Activated T-cell treated with anti-CD3 and anti-CD28 coated beads for 1 hour (primary cell): ENCODE data around the gene HPD.
"Not testable (repeated sequence)": the region's sequence is repeated elsewhere in the genome, so short reads cannot be mapped to it uniquely, and the experiment has no call there.

ENCODE experiments used
- DNase-seq: peaks from one replicate; pipeline ENCODE4 v3.0.0-alpha.2; 2020; ENCODE audit warnings: low read depth

Gene HPD

GRCh38 chr12:121858662-121859572, at the start of gene HPD:
TSS of gene HPD (minus strand) at chr12:121858859. CDS start at chr12:121858823, 36 bp downstream.
- no peak for DNase-seq

- DNase-seq = no peak
These were observed 47.1 kb upstream of the HPD start for GRCh38 chr12:121905746-121906145.

- DNase-seq = no peak
These were observed 44.5 kb upstream of the HPD start for GRCh38 chr12:121903202-121903601.

- no peak for DNase-seq
These were observed 40.9 kb upstream of the HPD start for GRCh38 chr12:121899590-121899989.

- DNase-seq = no peak
These were observed 39.6 kb upstream of the HPD start for GRCh38 chr12:121898287-121898686.

- no peak for DNase-seq
These were observed 36.0 kb upstream of the HPD start for GRCh38 chr12:121894633-121895032.

GRCh38 chr12:121893961-121894460, 35.4 kb upstream of the HPD start:
- no peak for DNase-seq

- DNase-seq = no peak
These were observed 34.3 kb upstream of the HPD start for GRCh38 chr12:121892673-121893561.

GRCh38 chr12:121889661-121890060, 31.0 kb upstream of the HPD start:
- not testable (repeated sequence) for DNase-seq

- DNase-seq = no peak
These were observed 30.6 kb upstream of the HPD start for GRCh38 chr12:121889274-121889624.

- peak; percentile 99 for DNase-seq
These were observed 30.0 kb upstream of the HPD start, which contains the start of gene PSMD9 for GRCh38 chr12:121888478-121889273. TSS of gene PSMD9 (plus strand) at chr12:121888790. CDS start at chr12:121888857, 67 bp downstream.

- DNase-seq = no peak
These were observed 29.4 kb upstream of the HPD start for GRCh38 chr12:121888083-121888477.

- not testable (repeated sequence) for DNase-seq
These were observed 26.5 kb upstream of the HPD start for GRCh38 chr12:121885129-121885528.

GRCh38 chr12:121883315-121883660, 24.6 kb upstream of the HPD start:
- no peak for DNase-seq

- DNase-seq = not testable (repeated sequence)
These were observed 17.4 kb upstream of the HPD start for GRCh38 chr12:121876080-121876447.

GRCh38 chr12:121875582-121875981, 16.9 kb upstream of the HPD start:
- no peak for DNase-seq

- no peak for DNase-seq
These were observed 15.4 kb upstream of the HPD start for GRCh38 chr12:121874071-121874470.

GRCh38 chr12:121873216-121873569, 14.5 kb upstream of the HPD start:
- DNase-seq = no peak

- no peak for DNase-seq
These were observed 14.0 kb upstream of the HPD start for GRCh38 chr12:121872546-121873215.

- DNase-seq = no peak
These were observed 12.8 kb upstream of the HPD start for GRCh38 chr12:121871467-121871866.

GRCh38 chr12:121869229-121869628, 10.6 kb upstream of the HPD start:
- DNase-seq = not testable (repeated sequence)
